BJ (cell line): Measurements from ENCODE around the gene STT3B. TPM values are rescaled to one million over a fixed set of nuclear protein-coding genes. Genes with fewer than 3 reads are reported as not detected.

Source experiments
- CTCF ChIA-PET: fragments of 350-600 bp; formaldehyde crosslinking; extraction: SDS; loops from one replicate; lab custom pipeline; 2021; ENCODE audit warnings: antibody characterized with exemption, inconsistent platforms; lab: Yijun Ruan, JAX
- POLR2A ChIA-PET: fragments of 300-600 bp; sonication (Branson Sonifier 250); formaldehyde crosslinking; extraction: SDS; loops from one replicate; lab custom pipeline; 2021; ENCODE audit warnings: antibody characterized with exemption; lab: Charles Lee
- DNase-seq: peaks from one replicate; pipeline ENCODE4 v3.0.0-alpha.2; 2011; ENCODE audit warnings: low read depth
- H3K27me3 ChIP-seq: 2 replicates; pipeline ENCODE4 v1.6.0; 2011; ENCODE audit warnings: low read length; ENCODE audit not compliant: control insufficient read depth, insufficient read depth
- H3K36me3 ChIP-seq: 2 replicates; pipeline ENCODE4 v1.5.1; 2011; ENCODE audit warnings: low read length; ENCODE audit not compliant: control insufficient read depth, insufficient read depth
- H3K4me3 ChIP-seq: 2 replicates; pipeline ENCODE4 v1.5.1; 2011; ENCODE audit warnings: low read depth, mild to moderate bottlenecking, control low read depth, low read length
- polyA plus RNA-seq: library from polyadenylated mRNA; depleted of rRNA; stranded (reverse); fragments of >200 nt; gene quantifications from 2 replicates; pipeline ENCODE4 v1.2.3, GENCODE V29; 2011
- TF ChIP-seq, protein P1 (sequence below): IDR thresholded peaks from 2 replicates; pipeline ENCODE4 v1.5.1; 2011; ENCODE audit warnings: low read depth, mild to moderate bottlenecking, control low read depth, inconsistent platforms, low read length, moderate library complexity; ENCODE audit not compliant: insufficient read depth

STT3B gene
- polyA plus RNA-seq, 1 experiment, result 39.7 TPM

DNA sequence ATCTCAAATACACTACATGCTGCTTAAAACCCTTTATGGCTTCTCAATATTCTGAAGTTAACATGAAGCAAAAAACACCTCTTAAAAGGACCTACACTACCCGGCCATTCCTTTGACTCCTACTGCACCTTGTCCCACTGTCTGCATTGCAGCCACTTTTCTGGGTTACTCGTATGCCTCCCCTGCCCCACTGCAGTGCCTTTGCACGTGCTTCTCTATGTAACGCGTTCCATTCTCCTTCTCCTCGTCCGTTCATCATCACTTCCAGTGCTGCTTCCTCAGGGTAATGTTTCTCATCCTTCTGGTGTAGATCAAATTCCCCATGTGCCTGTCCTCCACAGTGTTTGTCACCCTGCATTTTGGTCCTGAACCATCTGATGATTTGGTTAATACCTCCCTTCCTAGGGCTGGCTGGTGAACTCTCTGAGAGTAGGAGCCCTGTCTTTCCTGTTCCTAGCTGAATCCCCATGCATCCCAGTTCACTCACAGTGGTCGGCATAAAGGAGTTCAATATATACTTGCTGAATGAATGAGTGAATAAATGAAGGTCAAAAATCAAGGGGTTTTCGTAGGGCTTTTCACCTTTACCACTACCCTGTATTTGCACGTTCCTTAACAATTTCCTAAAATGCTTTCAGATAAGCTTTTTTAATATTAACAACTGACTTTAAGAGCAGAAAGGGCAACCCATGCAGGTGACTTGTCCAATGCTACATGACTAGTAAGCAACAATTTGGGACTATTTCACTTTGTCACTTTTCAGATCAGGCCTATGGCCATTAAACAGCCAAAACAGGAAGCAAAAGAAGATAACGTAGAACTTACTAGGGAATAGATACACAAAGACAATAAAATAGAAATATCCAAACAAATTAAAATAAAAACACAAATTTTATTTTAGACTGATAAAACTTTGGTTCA is 2.4 kb upstream of the STT3B start:
- TF ChIP-seq, protein P1, sequence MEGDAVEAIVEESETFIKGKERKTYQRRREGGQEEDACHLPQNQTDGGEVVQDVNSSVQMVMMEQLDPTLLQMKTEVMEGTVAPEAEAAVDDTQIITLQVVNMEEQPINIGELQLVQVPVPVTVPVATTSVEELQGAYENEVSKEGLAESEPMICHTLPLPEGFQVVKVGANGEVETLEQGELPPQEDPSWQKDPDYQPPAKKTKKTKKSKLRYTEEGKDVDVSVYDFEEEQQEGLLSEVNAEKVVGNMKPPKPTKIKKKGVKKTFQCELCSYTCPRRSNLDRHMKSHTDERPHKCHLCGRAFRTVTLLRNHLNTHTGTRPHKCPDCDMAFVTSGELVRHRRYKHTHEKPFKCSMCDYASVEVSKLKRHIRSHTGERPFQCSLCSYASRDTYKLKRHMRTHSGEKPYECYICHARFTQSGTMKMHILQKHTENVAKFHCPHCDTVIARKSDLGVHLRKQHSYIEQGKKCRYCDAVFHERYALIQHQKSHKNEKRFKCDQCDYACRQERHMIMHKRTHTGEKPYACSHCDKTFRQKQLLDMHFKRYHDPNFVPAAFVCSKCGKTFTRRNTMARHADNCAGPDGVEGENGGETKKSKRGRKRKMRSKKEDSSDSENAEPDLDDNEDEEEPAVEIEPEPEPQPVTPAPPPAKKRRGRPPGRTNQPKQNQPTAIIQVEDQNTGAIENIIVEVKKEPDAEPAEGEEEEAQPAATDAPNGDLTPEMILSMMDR, result no peak
- H3K4me3 ChIP-seq, result no peak overlapping the region
- ChIA-PET POLR2A (interaction anchor here (0.7 kb wide), 1 partner anchor 25 kb away, joined by 3 read pairs; no protein-coding TSS in a partner anchor), CTCF (interaction anchor here (1.6 kb wide), 1 partner anchor 22 kb away, joined by 3 read pairs; no protein-coding TSS in a partner anchor)
- H3K27me3 ChIP-seq, result peaks cover 4% of the 10 kb centered on the region
- no peaks in the 10 kb centered on the region for H3K36me3 ChIP-seq
- no peak for DNase-seq

- CTCF ChIA-PET, result interaction anchor here (0.5 to 1.6 kb wide), 3 partner anchors 11 to 317 kb away, joined by 3 read pairs; no protein-coding TSS in a partner anchor
- POLR2A ChIA-PET, result interaction anchor here (0.7 kb wide), 1 partner anchor 24 kb away, joined by 3 read pairs; no protein-coding TSS in a partner anchor
- DNase-seq, result no peak
- Histone ChIP-seq H3K4me3 (no peak overlapping the region; the same call in 1 of the 2 replicates), H3K36me3 (no peaks in the 10 kb centered on the region), H3K27me3 (peaks cover 4% of the 10 kb centered on the region)
- TF ChIP-seq, protein P1, result no peak
Measured at GRCh38 chr3:31530960-31531335, 1.8 kb upstream of the STT3B start.

DNA sequence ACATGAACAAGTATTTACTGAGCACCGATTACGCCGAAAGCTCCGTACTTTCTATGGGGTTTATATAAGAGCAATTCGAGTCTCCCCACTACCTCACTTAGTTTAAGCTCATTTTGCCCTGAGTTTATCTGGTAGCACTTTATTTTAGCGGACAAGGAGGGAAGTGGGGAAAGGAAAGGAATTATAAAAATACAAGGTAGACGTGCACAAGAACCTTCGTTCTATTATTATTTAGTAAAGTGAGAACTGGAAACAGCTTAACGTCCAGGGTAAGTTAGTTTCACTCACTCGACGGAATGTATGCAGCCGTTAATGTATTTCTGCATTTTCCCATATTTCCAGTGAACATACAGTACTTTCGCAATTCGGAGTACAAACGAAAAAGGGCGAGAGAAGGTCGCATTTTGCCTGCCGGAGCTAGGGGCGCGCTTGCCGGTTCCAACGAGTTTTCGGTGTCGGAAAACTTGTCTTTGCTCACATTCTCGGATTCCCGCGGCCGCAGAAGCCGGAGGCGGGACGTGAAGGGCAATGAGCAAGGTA is 1.2 kb upstream of the STT3B start:
- H3K4me3 ChIP-seq, result peak overlapping the region; percentile 97
- DNase-seq, result no peak
- ChIA-PET POLR2A (no interaction called here), CTCF (interaction anchor here (0.5 to 1.6 kb wide), 4 partner anchors 11 to 562 kb away, joined by 3 read pairs; no protein-coding TSS in a partner anchor)
- TF ChIP-seq, protein P1, result peak; percentile 40; the same call in 1 of the 2 replicates
- H3K36me3 ChIP-seq, result no peaks in the 10 kb centered on the region
- peaks cover 4% of the 10 kb centered on the region for H3K27me3 ChIP-seq

- DNase-seq, result peak; percentile 87
- POLR2A ChIA-PET, result interaction anchor here (1.0 kb wide), 1 partner anchor 14 kb away, joined by 3 read pairs; no protein-coding TSS in a partner anchor
- Histone ChIP-seq H3K4me3 (peak overlapping the region; percentile 97), H3K36me3 (no peaks in the 10 kb centered on the region), H3K27me3 (peaks cover 4% of the 10 kb centered on the region)
- CTCF ChIA-PET, result interaction anchor here (0.6 to 1.6 kb wide), 5 partner anchors 24 to 612 kb away, joined by 3 to 4 read pairs (median 3); no protein-coding TSS in a partner anchor
- TF ChIP-seq, protein P1, result no peak
Measured at GRCh38 chr3:31531992-31532586, 636 bp upstream of the STT3B start.
